GM19468 (cell line): Measurements from ENCODE around the gene RACK1.

ENCODE experiments used
- ATAC-seq: cut with Tn5 transposase; IDR thresholded peaks from one replicate; pipeline ENCODE4 v1.9.1; 2021; ENCODE audit warnings: mild to moderate bottlenecking, moderate library complexity, moderate number of reproducible peaks; ENCODE audit not compliant: unreplicated experiment; ENCODE audit errors: extremely low read depth

Gene RACK1

DNA sequence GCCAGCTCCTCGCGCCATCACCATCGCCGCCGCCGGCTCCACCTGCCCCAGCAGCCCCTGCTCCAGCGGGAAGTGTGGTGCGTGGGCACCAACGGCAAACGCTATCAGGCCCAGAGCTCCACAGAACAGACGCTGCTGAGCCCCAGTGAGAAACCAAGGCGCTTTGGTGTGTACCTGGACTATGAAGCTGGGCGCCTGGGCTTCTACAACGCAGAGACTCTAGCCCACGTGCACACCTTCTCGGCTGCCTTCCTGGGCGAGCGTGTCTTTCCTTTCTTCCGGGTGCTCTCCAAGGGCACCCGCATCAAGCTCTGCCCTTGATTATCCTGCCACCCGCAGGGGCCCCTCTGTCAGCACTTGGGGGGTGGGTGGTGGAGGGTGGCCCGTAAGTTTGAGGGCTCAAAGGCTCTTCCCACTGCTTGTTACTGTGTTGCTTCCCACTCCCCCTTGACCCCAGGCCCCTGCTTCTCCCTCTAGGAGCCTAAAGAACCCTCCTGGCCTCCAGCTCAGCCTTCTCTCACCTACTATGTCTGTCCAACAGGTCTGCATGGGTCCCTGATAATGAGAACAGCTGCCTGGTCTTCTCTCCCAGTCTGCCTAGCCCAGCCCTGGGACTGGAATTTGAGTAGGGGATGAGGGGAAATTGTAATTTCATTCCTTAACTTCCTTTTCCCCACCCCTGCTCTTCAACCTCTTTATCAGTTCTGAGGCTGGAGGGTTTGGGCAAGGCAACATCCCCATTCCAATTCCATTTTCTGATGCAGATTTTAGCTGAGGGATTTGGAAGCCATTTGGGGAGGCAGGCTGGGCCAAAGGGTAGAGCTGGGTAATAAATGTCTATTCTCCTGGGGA lies 9.0 kb downstream of the RACK1 start:
- no peak for ATAC-seq

DNA sequence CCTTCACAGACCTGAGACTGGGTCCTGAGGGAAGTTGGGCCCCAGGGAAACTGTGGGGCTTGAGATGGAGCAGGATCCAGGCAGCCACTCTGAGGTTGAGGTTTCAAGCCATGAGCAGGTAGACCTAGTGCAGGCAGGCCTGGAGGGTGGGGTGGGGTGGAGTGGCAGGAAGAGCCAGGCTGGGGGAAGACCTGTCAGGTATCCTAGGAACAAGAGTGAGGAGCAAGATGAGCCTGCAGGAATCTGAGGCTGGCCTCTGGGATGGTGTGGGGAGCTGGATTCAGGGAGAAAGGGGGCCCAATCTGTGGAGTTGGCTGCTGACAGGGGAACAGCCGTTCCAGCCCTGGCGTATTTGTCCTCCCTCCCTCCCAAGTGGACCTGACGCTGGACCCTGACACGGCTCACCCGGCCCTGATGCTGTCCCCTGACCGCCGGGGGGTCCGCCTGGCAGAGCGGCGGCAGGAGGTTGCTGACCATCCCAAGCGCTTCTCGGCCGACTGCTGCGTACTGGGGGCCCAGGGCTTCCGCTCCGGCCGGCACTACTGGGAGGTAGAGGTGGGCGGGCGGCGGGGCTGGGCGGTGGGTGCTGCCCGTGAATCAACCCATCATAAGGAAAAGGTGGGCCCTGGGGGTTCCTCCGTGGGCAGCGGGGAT lies 9.8 kb downstream of the RACK1 start:
- ATAC-seq, result no peak

GRCh38 chr5:181233088-181233800 lies 10.5 kb downstream of the RACK1 start:
- ATAC-seq, result no peak

DNA sequence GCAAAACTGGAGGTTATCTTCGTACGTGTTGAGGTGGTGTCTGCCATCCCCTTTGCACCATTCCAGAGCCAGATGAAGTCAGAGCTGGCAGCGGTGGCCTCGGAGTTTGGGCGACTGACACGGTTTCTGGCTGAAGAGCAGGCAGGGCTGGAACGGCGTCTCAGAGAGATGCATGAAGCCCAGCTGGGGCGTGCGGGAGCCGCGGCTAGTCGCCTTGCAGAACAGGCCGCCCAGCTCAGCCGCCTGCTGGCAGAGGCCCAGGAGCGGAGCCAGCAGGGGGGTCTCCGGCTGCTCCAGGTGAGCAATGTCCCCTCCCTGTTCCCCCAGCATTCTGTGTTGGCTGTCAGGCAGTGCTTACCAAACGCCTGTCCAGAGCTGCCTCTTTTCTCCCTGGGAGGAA lies 11.1 kb downstream of the RACK1 start:
- no peak for ATAC-seq

DNA sequence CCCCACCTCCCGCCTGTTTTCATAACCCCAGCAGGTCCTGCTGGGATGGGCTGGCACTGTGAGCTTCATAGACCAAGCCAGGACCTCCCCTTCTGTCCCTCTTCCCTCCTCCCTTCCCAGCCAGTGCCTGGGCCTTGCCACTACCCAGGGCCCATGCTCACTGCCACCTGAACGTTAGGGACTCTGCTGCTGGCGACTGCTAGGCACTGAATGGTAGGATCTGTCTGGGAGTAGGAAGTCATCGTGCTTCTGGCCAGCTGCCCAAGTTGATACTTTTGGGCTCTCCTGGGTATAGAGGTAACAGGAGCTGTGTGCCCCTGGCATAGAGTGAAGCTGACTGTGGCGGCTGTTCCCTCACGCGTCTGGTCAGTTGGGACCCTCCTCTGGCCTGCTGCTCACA lies 12.3 kb downstream of the RACK1 start:
- no peak for ATAC-seq

- no peak for ATAC-seq
Measured at GRCh38 chr5:181230551-181230950, 13.2 kb downstream of the RACK1 start.

- no peak for ATAC-seq
Measured at GRCh38 chr5:181229996-181230395, 13.7 kb downstream of the RACK1 start.

DNA sequence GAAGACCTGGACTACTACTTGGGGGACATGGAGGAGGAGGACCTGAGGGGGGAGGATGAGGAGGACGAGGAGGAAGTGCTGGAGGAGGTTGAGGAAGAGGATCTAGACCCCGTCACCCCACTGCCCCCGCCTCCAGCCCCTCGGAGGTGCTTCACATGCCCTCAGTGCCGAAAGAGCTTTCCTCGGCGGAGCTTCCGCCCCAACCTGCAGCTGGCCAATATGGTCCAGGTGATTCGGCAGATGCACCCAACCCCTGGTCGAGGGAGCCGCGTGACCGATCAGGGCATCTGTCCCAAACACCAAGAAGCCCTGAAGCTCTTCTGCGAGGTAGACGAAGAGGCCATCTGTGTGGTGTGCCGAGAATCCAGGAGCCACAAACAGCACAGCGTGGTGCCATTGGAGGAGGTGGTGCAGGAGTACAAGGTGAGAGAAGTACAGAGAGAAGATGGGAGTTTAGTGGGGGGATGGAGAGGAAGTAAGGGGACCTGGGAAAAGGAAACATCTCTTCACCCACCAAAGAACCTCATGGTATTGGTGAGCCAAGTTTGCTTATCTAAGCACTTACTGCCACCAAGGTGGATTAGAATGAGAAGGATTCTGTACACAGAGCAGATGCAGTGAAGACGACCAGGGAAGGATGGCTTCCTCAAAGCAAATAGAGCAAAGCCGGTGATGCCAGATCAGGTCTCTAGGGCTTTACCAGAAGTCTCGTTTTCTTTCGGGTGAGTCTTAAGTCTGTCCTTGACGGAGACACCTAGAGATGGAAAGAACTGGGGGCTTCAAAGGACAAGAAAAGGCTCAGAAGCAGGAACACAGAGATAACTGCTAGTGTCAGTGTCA lies 19.1 kb downstream of the RACK1 start:
- ATAC-seq, result no peak

DNA sequence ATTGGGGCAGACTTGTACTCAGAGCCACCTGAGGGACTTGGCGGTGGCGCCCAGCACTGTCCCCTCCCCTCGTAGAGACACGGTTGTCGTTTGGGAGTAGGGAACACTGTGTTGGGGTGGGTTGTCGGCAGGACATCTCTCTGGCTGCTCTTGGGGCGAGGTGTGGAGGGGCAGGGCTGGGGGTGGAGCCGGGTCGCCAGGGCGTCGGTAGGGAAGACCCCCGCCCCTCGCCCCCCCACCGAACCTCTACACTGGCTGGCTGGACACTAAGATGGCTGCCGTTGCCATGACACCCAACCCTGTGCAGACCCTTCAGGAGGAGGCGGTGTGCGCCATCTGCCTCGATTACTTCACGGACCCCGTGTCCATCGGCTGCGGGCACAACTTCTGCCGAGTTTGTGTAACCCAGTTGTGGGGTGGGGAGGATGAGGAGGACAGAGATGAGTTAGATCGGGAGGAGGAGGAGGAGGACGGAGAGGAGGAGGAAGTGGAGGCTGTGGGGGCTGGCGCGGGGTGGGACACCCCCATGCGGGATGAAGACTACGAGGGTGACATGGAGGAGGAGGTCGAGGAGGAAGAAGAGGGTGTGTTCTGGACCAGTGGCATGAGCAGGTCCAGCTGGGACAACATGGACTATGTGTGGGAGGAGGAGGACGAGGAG lies 19.8 kb downstream of the RACK1 start:
- no peak for ATAC-seq

- ATAC-seq, result peak; percentile 40
Measured at GRCh38 chr5:181223058-181223728, 20.5 kb downstream of the RACK1 start, which contains the start of gene TRIM41. Gene TRIM41, plus strand, starts transcription at chr5:181223281. Its CDS starts 719 bp downstream, at chr5:181224000.

- no peak for ATAC-seq
Measured at GRCh38 chr5:181222630-181223057, 21.1 kb downstream of the RACK1 start.

DNA sequence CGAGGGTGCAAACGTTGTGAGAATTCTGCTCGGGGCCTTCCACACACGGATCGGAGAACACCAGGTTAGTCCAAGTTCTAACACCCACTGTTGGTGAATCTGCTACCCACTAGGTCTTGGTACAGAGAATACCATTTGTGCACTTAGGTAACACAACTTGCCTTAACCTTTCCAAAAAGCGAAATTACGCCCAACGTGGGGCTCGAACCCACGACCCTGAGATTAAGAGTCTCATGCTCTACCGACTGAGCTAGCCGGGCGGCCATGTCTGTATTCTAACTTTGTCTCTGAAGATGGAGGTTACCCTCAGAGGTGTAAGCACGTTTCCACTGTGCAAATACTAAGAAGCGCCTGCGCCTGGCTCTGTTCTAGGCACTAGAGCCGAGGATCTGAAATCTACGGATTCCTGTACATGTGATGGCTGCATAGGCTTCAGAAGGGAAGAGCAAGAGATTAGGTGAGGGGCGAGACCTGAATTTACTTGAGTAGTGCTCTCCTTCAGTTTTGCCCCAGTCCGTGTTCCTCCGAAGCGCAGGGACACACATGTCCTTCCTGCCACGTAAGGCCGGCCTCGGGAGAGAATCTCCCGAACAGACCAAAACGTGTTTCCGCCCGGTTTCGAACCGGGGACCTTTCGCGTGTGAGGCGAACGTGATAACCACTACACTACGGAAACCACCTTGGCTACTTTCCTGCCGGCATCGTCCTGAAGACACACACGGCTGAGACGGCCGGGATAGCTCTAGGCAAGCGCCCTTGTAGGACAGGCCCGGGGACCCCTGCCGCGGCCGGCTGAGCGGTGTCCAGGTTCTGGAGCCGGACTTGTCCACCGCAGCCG lies 21.7 kb downstream of the RACK1 start:
- ATAC-seq, result peak; percentile 12

- ATAC-seq, result no peak
Measured at GRCh38 chr5:181221105-181221791, 22.5 kb downstream of the RACK1 start.

DNA sequence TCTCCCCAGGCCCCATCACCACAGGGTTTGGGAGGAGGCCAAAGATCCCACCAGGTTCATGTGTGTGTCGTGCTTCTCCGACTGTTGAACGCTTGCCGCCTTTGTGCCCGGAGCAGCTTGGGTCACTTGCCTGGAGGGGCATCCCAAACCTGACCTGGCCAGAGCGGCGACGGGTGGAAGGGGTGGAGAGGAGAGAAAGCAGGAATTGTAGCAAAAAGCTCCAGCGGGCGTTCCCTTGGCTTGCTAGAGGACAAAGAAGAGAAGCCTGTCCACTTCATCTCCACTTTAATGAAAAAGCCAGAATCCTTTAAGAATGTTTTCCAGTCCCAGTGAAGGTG lies 23.6 kb downstream of the RACK1 start:
- no peak for ATAC-seq

DNA sequence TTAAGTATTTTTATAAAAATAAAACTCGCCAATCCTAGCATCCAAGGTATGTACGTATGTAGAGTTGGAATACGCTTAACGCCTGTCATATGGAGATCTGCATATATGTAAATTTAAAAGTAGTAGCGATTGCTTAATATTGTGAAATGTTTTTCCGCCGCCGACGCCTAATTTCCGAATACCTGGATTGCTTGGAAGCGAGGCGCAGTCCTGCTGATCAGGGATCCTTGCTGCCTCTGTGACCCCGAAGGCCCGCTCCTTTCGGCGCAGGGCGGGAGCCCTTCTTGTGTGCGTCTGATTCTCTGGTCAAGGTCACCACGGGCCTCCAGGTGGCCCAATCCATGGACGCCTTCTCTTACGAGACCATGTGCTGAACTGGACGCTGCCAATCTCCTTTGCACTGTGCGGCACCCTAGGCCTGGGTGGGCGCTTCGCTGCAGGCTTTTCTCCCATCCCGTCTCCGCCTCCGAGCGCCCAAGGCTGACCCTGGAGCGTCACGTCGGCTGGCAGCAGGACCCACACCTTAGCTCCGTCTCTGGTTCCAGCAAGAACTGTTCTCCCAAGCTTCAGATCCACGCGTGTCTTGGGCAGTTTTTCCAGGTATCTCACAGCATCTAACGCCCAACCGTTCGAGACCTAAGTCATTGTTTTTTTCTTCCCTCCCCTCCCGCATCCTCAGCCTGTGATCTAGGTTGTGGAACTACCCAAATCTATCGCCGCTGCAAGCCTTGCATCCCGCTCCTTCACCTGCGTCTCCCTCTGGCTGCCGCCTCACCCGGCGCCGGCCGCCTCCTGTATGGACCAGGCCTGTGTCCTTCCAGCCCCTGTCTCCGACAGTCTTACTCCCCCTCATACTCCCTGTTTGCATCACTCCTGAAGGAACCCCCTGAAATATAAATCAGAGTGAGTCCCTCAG lies 24.2 kb downstream of the RACK1 start:
- ATAC-seq, result no peak

DNA sequence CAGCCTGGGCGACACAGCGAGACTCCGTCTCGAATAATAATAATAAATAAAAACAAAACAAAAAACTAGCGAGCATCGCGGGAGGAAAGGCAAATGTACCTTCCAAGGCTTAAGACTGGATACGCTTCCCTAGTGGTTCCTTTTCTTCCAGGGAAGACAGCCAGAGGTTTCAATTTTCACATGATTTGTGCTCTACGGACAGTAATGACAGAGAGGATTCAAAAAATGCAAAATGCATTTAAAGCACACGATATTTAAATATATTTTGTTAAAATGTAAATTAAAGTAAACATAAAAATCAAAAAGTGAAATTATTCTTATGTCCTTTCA lies 24.9 kb downstream of the RACK1 start:
- ATAC-seq, result no peak

- ATAC-seq, result no peak
Measured at GRCh38 chr5:181217803-181218062, 26.0 kb downstream of the RACK1 start.
